HTR-8/SVneo (cell line): ENCODE measurements around the gene BRI3.

ENCODE experiments used
- DNase-seq: peaks from one replicate; pipeline ENCODE4 v3.0.0; 2011; ENCODE audit warnings: low spot score, mixed read lengths; ENCODE audit not compliant: insufficient read length
- FAIRE-seq: peaks from 2 replicates; lab custom pipeline; 2011; peaks lifted over from hg19 to GRCh38; lab: Jason Lieb, UNC

BRI3 gene

GRCh38 chr7:98334081-98334480, 52.6 kb downstream of the BRI3 start:
- DNase-seq (no peak), FAIRE-seq (no peak)

- FAIRE-seq (no peak), DNase-seq (no peak)
These were observed 54.0 kb downstream of the BRI3 start for GRCh38 chr7:98335411-98335977.

DNA sequence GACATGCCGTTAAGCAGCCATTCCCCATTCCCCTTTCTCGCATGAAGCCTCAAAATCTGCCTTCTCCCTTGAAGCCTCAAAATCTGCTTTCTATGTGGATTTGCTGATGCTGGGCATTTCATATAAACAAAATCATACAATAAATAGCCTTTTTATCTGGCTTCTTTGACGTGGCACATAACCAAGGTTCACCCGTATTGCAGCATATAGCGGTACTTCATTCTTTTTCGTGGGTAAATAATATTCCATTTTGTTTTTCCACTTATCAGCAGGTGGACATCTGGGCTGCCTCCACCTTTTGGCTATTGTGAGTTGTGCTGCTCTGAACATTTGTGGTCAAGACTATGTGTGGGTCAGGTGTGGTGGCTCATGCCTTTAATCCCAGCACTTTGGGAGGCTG, 57.0 kb downstream of the BRI3 start:
- FAIRE-seq (no peak), DNase-seq (no peak)

DNA sequence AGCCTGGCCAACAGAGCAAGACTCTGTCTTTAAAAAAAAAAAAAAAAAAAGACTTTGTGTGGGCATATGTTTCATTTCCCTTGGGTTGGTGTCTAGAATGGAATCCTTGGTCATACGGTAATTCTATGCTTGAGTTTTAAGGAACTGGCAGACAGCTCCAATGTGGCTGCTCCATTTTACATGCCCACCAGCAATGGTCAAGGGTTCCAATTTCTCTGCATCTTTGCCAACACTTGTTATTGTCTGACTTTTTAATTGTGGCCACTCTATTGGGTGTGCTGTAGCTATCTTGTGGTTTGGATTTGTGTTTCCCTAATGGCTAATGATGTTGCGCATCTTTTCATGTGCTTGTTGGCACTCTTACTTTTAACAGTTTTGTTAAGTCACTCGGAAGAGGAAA, 57.6 kb downstream of the BRI3 start:
- DNase-seq (no peak), FAIRE-seq (no peak)

- FAIRE-seq, result no peak
- no peak for DNase-seq
These were observed 59.6 kb downstream of the BRI3 start for GRCh38 chr7:98341106-98341505.
